HG03108 (cell line): ENCODE data around the gene TRIP10.

ENCODE experiments used
- ATAC-seq: cut with Tn5 transposase; IDR thresholded peaks from one replicate; pipeline ENCODE4 v1.9.1; 2021; ENCODE audit warnings: moderate library complexity; ENCODE audit not compliant: unreplicated experiment

Gene TRIP10

GRCh38 chr19:6725513-6726231 is 13.8 kb upstream of the TRIP10 start:
- ATAC-seq: no peak

DNA sequence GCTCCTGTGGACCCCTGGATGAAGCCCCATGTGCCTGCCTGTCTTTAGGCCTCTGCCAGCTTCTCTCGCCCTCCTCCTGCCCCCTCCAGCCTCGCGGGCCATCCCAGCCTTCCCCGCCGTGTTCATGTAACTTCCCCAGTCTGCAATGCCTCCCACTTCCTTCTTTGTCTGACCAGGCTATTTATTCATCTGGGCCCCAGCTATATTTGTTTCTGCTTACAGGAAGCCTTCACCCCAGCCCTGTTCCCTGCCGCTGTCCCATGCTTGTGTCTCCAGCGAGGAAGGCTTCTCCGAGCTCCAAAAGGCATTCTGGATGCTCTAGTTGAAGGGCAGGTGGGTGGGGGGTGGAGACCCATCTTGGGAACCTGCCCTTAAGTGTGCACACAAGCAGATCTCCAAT is 11.1 kb upstream of the TRIP10 start:
- no peak for ATAC-seq

DNA sequence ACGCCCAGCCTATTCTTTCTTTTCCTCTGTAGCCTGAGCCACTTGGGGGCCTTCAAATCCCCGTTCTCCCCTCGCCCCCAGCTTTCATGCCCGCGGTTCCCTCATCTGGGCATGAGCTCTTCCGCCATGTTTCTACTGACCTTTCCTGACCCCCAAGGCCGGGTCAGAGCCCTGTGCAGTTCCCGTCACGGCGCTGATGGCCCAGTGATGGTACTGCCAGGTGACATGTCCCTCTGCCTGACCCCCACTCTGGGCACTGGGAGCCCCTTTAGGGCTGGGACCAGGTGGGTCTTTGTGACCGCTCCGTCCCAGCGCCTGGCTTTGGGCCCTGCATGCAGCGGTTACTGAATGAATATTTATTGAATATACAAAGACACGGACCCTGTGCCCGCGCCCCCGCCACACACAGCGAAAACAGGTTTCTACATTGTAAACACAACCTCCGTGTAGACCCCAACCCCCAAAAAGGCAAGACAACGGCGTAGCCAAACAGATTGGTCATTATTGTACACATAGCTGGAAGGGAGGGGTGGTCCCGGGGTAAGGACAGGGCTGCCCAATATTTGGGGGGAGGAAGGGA is 9.8 kb upstream of the TRIP10 start:
- no peak for ATAC-seq

DNA sequence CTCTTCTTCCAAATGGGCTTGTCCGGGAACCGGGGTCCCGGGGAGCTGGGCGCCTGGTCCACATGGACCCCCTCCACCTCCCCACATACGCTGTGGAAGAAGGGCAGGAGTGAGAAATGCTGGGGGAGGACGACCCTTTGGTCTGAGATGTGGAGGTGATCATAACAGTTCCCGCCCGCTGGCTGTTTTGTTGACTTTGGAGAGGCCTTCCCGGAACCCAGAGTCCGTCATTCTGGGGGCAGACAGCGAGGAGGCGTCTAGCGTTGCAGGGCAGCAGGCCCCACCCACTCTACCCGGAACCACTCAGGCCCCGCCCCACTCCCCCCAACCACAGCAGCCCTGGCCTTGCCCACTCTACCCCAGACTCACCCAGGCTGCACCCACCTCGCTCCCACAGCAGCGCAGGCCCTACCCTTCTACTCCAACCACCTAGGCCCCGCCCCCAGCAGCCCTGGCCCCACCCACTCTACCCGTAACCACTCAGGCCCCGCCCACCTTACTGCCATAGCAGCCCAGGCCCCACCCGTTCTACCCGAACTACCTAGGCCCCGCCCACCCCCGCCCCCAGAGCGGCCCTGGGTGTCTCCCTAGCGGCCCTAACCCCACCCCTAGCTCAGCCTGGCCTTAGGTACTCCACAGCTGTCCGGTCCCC is 9.2 kb upstream of the TRIP10 start:
- no peak for ATAC-seq

- no peak for ATAC-seq
Observed at GRCh38 chr19:6730941-6731670, 8.4 kb upstream of the TRIP10 start.

DNA sequence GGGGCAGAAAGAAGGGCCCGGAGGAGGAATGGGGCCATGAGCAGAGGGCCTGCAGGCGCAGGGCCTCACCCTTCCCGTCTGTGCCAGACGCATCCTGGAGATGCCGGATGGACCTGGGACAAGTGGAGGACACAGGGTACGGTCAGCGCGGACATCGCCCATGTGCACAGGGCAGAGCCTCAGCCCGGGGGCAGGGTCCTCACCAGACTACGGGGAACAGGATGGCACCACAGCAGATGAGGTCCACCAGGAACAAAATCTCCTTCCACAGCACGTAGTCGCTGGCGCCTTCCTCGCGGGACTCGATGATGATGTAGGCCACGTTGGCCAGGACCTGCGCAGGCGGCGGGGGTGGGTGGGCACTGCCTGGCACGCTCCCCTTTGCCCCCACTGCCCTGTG is 7.7 kb upstream of the TRIP10 start:
- no peak for ATAC-seq

DNA sequence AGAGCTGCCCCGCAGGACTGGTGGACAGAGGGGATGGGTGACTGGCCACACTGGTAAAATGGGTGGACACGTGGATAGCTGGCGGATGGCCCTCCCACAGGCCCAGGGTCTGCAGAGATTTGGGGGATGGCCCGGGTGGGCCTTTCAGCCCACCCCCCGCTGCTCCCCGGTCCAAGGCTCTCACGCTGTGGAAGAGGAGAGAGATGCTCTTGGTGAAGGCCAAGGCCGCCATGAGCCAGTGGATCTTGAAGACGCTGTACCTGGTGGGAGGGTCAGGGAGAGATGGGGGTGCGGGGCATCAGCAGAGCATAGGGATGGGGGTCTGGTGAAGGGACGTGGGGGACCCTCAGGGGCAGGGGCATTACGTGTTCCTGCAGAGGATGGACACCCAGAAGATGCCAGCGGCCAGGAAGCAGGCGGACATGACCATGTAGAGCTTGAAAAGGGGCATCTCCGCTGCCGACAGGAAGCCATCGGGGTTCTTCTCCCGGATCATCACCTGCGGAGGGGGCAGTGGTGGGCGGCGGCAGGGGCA is 6.6 kb upstream of the TRIP10 start:
- no peak for ATAC-seq

- no peak for ATAC-seq
Observed at GRCh38 chr19:6733338-6734095, 6.0 kb upstream of the TRIP10 start.

GRCh38 chr19:6734096-6734696 is 5.3 kb upstream of the TRIP10 start:
- ATAC-seq: no peak

GRCh38 chr19:6735181-6735911 is 4.1 kb upstream of the TRIP10 start:
- ATAC-seq: no peak

DNA sequence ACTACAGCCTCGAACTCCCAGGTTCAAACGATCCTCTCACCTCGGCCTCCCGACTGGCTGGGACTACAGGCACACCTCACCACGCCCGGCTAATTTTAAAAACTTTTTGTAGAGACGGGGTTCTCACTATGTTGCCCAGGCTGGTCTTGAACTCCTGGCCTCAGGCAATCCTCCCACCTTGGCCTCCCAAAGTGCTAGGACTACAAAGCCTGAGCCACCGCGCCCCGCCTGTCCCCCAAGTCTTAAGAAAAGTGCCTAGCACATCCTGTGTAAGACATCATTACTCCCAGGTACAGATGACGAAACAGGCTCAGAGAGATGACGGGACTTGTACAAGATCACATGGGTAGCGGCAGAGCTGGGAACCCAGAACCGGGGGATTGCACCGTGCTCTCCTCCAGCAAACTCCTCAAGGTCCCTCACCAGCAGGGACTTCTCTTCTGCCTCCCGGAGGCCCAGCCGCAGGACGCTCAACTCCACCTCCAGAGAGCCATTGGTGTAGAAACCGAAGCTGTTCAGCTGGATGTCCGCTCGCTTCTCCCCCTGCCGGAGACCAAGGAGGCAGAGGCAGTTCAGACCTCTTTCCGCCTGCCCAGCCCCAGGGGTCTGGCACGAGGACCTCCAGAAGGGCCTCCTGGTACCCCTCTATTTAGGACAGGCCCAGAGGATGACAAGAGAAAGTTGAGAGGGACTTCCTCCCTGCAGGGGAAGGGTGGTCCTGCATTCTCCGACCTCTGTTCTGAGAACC is 3.1 kb upstream of the TRIP10 start:
- ATAC-seq: no peak

- no peak for ATAC-seq
Observed at GRCh38 chr19:6736917-6737283, 2.6 kb upstream of the TRIP10 start.

DNA sequence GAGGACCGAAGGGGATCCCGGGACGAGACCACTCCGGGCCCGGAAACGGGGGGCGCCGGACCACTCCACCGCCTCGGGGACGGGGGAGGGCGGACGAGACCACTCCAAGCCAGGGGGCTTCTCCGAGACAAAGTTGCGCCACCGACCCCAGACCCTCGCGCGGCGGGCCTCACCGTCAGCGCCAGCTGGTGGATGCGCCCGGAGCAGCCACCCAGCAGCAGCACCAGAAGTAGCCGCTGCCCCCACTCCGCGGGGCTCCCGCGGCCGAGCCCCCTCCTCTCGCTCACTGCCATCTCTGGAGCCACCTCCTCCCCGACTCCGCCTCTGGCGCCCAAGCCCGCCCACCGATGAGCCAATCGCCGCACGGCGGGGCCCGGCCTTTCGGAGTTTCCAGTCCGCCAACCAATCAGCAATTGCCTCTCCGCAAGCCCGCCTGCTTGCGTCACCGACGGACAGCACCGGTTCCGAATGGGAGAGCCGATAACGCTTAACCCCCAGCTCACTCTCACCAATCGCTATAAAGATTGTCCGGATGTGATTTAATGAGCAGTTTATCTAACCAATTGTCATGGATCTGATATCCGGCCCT is 2.1 kb upstream of the TRIP10 start, which contains the start of gene GPR108:
Gene GPR108 (minus strand): TSS at position 297 of the 589 bp plus-strand sequence. CDS start 4 bp downstream, at position 293.
- ATAC-seq: peak; percentile 53

DNA sequence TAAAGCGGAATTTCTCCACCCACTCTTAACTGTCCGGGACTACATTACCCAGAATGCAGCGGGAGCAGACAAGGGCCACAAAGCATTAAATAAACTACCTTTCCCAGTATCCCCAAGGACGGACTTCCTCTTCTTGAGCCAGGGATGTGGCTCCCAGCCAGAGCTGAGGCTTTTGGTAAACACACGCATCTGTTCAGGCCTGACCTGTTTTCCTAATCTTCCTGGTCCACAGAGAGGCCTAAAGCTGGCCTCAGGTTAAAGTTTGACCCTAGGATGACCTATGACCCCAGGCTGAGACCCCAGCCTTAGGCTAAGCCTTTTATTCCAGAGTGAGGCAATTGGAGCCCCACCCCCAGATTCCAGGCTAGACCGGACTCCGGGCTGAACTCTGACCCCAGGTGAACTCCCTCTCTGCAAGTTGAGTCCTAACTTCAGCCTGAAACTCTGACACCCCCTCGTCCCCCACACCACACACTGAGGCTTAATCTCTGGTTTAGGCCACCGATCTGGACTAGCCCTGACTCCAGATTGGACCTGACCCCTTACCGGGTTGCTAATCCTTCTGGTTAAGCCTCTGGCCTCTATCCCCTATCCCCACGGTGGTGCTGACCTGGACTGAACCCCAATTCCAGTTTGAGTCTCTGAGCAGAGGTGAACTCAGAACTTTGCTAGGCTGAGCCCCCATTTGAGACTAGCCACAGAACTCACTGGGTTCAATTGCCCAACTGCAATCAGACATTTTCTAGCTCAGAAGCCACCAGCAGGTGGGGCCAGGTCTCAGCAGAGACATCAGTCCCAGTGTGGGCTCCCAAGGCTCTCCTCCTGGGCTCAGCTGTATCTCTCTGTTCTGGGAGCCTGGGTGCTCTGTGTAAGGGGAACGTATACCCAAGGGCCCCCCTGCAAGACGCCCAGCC is 1.4 kb upstream of the TRIP10 start:
- ATAC-seq: no peak

GRCh38 chr19:6738787-6739389 is 592 bp upstream of the TRIP10 start:
- no peak for ATAC-seq

- ATAC-seq: no peak
Observed at GRCh38 chr19:6739883-6740588, 556 bp downstream of the TRIP10 start.
